Gastroesophageal sphincter (tissue), 3 donors: ENCODE data around the gene PRR19.

Source experiments
- EP300 ChIP-seq: sonication (generic); formaldehyde crosslinking; IDR thresholded peaks from one replicate; pipeline ENCODE4 v1.6.1; 2017; ENCODE audit warnings: antibody characterized with exemption, mild to moderate bottlenecking
- POLR2A ChIP-seq, 2 donors: fragments of 450-650 bp; IDR thresholded peaks; one replicate each; pipeline ENCODE4 v1.6.1; 2017; ENCODE audit warnings: antibody characterized with exemption in 2 of 2, mild to moderate bottlenecking in 2 of 2, moderate library complexity in 1 of 2
- POLR2AphosphoS5 ChIP-seq: sonication (generic); formaldehyde crosslinking; IDR thresholded peaks from one replicate; pipeline ENCODE4 v1.6.1; 2017; ENCODE audit warnings: antibody characterized with exemption
- TF ChIP-seq, protein P1 (sequence below), 4 experiments: fragments of 200-600 bp in 2 of 4; fragments of 450-650 bp in 2 of 4; sonication (generic) in 1 of 4; IDR thresholded peaks; one replicate each; pipeline ENCODE4 v1.5.1; 2017 to 2019; ENCODE audit warnings: antibody characterized with exemption in 4 of 4, mild to moderate bottlenecking in 2 of 4, moderate library complexity in 2 of 4

- TF ChIP-seq EP300, result no peak
- TF ChIP-seq, protein P1, sequence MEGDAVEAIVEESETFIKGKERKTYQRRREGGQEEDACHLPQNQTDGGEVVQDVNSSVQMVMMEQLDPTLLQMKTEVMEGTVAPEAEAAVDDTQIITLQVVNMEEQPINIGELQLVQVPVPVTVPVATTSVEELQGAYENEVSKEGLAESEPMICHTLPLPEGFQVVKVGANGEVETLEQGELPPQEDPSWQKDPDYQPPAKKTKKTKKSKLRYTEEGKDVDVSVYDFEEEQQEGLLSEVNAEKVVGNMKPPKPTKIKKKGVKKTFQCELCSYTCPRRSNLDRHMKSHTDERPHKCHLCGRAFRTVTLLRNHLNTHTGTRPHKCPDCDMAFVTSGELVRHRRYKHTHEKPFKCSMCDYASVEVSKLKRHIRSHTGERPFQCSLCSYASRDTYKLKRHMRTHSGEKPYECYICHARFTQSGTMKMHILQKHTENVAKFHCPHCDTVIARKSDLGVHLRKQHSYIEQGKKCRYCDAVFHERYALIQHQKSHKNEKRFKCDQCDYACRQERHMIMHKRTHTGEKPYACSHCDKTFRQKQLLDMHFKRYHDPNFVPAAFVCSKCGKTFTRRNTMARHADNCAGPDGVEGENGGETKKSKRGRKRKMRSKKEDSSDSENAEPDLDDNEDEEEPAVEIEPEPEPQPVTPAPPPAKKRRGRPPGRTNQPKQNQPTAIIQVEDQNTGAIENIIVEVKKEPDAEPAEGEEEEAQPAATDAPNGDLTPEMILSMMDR (IDR thresholded peaks at IDR 0.05), result no peak
- TF ChIP-seq POLR2A (IDR thresholded peaks at IDR 0.05), result no peak
- no peak for TF ChIP-seq POLR2AphosphoS5
Observed at GRCh38 chr19:42353341-42354015, 51.5 kb downstream of the PRR19 start.
